HCT116 (cell line): ENCODE measurements around the gene BORCS5. TPM values are rescaled to one million over a fixed set of nuclear protein-coding genes. Genes with fewer than 3 reads are reported as not detected.

ENCODE experiments used
- ATAC-seq: fragments of 200-7000 bp; cut with Tn5 transposase; 2 replicates; pipeline ENCODE4 v1.9.1; 2020; ENCODE audit warnings: mild to moderate bottlenecking, moderate library complexity
- BruUV-seq: library from RNA; stranded (reverse); fragments of 400-500 nt; replicated peaks from 2 replicates; lab custom pipeline; 2021; lab: Mats Ljungman, UMichigan
- CTCF ChIA-PET: fragments of 300-600 bp; sonication (Branson Sonifier 250); formaldehyde crosslinking; loops from one replicate; lab custom pipeline; 2021; ENCODE audit warnings: antibody characterized with exemption; lab: Charles Lee
- POLR2A ChIA-PET: fragments of 300-600, 350-600 bp; sonication (Branson Sonifier 250); formaldehyde crosslinking; loops from one replicate; lab custom pipeline; 2021; ENCODE audit warnings: antibody characterized with exemption; lab: Charles Lee
- RAD21 ChIA-PET, 2 experiments: fragments of 300-600 bp; sonication (Branson Sonifier 250); formaldehyde crosslinking; loops; one replicate each; lab custom pipeline; 2023; ENCODE audit warnings: low total read pairs in 2 of 2; ENCODE audit not compliant: uncharacterized antibody in 2 of 2, unreplicated experiment in 2 of 2, low non-redundant PET in 1 of 2; lab: Charles Lee
- DNase-seq: peaks from one replicate; pipeline ENCODE4 v3.0.0-alpha.2; 2010; ENCODE audit warnings: low read depth, low spot score
- H2AFZ ChIP-seq: fragments of 200-600 bp; shearing (Covaris generic), sonication (generic); 2 replicates; pipeline ENCODE4 v1.6.1; 2017; ENCODE audit warnings: low read depth, mixed run types, mixed read lengths, antibody characterized with exemption, low read length; ENCODE audit not compliant: poor library complexity, severe bottlenecking
- H3K27ac ChIP-seq: 2 replicates; pipeline ENCODE4 v1.5.1; 2012; ENCODE audit warnings: low read depth, low read length
- H3K27me3 ChIP-seq: fragments of 200-600 bp; sonication (generic); 2 replicates; pipeline ENCODE4 v1.6.1; 2016; ENCODE audit warnings: mixed run types, low read length, mixed read lengths; ENCODE audit not compliant: insufficient read depth
- H3K36me3 ChIP-seq, 2 experiments: fragments of 200-500 bp in 1 of 2; fragments of 200-600 bp in 1 of 2; sonication (Bioruptor generic) in 1 of 2; sonication (generic) in 1 of 2; 2 replicates each; pipeline versions ENCODE4 v1.5.1 to v1.6.1; 2014 to 2016; ENCODE audit warnings: low read length in 2 of 2, inconsistent platforms in 1 of 2, mixed read lengths in 1 of 2, mixed run types in 1 of 2; ENCODE audit not compliant: insufficient read depth in 2 of 2, control insufficient read depth in 1 of 2
- H3K4me1 ChIP-seq, 2 experiments: fragments of 200-600 bp in 1 of 2; sonication (generic) in 1 of 2; 2 replicates each; pipeline versions ENCODE4 v1.5.1 to v1.6.1; 2012 to 2017; ENCODE audit warnings: low read length in 2 of 2, inconsistent platforms in 1 of 2, mild to moderate bottlenecking in 1 of 2, mixed read lengths in 1 of 2, mixed run types in 1 of 2, moderate library complexity in 1 of 2; ENCODE audit not compliant: insufficient read depth in 2 of 2, control insufficient read depth in 1 of 2
- H3K4me2 ChIP-seq: fragments of 200-600 bp; sonication (generic); 2 replicates; pipeline ENCODE4 v1.6.1; 2017; ENCODE audit warnings: mixed run types, low read length, mixed read lengths
- H3K4me3 ChIP-seq, 2 experiments: fragments of 200-600 bp in 1 of 2; sonication (generic) in 1 of 2; replicated peaks in 1 of 2; 2 replicates each; pipeline ENCODE4 v1.5.1; 2011 to 2016; ENCODE audit warnings: low read length in 2 of 2, control low read depth in 1 of 2, low read depth in 1 of 2, mild to moderate bottlenecking in 1 of 2, mixed read lengths in 1 of 2, mixed run types in 1 of 2
- H3K79me2 ChIP-seq: fragments of 200-600 bp; sonication (generic); 2 replicates; pipeline ENCODE4 v1.6.1; 2017; ENCODE audit warnings: mild to moderate bottlenecking, mixed run types, low read length, moderate library complexity, mixed read lengths; ENCODE audit not compliant: insufficient read depth
- H3K9ac ChIP-seq: fragments of 200-600 bp; sonication (generic); 2 replicates; pipeline ENCODE4 v1.6.1; 2016; ENCODE audit warnings: low read length, mixed read lengths
- H3K9me2 ChIP-seq: fragments of 200-600 bp; sonication (generic), shearing (Covaris generic); 2 replicates; pipeline ENCODE4 v1.6.1; 2017; ENCODE audit warnings: mixed run types, mild to moderate bottlenecking, moderate library complexity; ENCODE audit not compliant: insufficient read depth
- H3K9me3 ChIP-seq, 2 experiments: fragments of 200-500 bp in 1 of 2; fragments of 200-600 bp in 1 of 2; sonication (Bioruptor generic) in 1 of 2; sonication (generic) in 1 of 2; 2 replicates each; pipeline ENCODE4 v1.6.1; 2014 to 2017; ENCODE audit warnings: low read length in 2 of 2, mixed read lengths in 2 of 2, inconsistent platforms in 1 of 2, low read depth in 1 of 2, mild to moderate bottlenecking in 1 of 2, mixed run types in 1 of 2, moderate library complexity in 1 of 2; ENCODE audit not compliant: control insufficient read depth in 1 of 2, insufficient read depth in 1 of 2
- H4K20me1 ChIP-seq: fragments of 200-600 bp; sonication (generic), shearing (Covaris generic); 2 replicates; pipeline ENCODE4 v1.6.1; 2017; ENCODE audit warnings: mixed run types, mild to moderate bottlenecking, moderate library complexity; ENCODE audit not compliant: insufficient read depth
- CBX3 ChIP-seq: IDR thresholded peaks from 2 replicates; pipeline ENCODE4 v1.6.1; 2012; ENCODE audit warnings: low read depth
- CEBPB ChIP-seq: IDR thresholded peaks from 2 replicates; pipeline ENCODE4 v1.6.1; 2012; ENCODE audit warnings: low read depth
- EGR1 ChIP-seq: IDR thresholded peaks from 2 replicates; pipeline ENCODE4 v1.6.1; 2012; ENCODE audit warnings: low read depth
- POLR2A ChIP-seq: IDR thresholded peaks from 2 replicates; pipeline ENCODE4 v1.7.0; 2011; ENCODE audit warnings: borderline replicate concordance; ENCODE audit not compliant: insufficient read depth, insufficient read length; ENCODE audit errors: extremely low read depth
- POLR2AphosphoS5 ChIP-seq: IDR thresholded peaks from 2 replicates; pipeline ENCODE4 v1.6.1; 2011; ENCODE audit warnings: mild to moderate bottlenecking, low read depth, low read length, moderate library complexity
- RAD21 ChIP-seq: IDR thresholded peaks from 2 replicates; pipeline ENCODE4 v1.6.1; 2012; ENCODE audit warnings: low read depth, mild to moderate bottlenecking
- SIN3A ChIP-seq: IDR thresholded peaks from 2 replicates; pipeline ENCODE4 v1.6.1; 2012; ENCODE audit warnings: low read depth
- SP1 ChIP-seq: IDR thresholded peaks from 2 replicates; pipeline ENCODE4 v1.6.1; 2012; ENCODE audit warnings: low read depth
- SRF ChIP-seq: IDR thresholded peaks from 2 replicates; pipeline ENCODE4 v1.6.1; 2012; ENCODE audit warnings: low read depth
- TCF7L2 ChIP-seq: IDR thresholded peaks from 2 replicates; pipeline ENCODE4 v1.7.0; 2011; ENCODE audit warnings: borderline replicate concordance, inconsistent platforms; ENCODE audit not compliant: insufficient read depth, insufficient read length; ENCODE audit errors: extremely low read depth
- YY1 ChIP-seq: IDR thresholded peaks from 2 replicates; pipeline ENCODE4 v1.6.1; 2011; ENCODE audit warnings: low read length, low read depth, moderate library complexity, mild to moderate bottlenecking; ENCODE audit not compliant: insufficient replicate concordance; ENCODE audit errors: extremely low read depth
- ZBTB33 ChIP-seq: IDR thresholded peaks from 2 replicates; pipeline ENCODE4 v1.6.1; 2011; ENCODE audit warnings: mild to moderate bottlenecking, low read length, moderate library complexity; ENCODE audit not compliant: insufficient replicate concordance; ENCODE audit errors: extremely low read depth
- intact Hi-C: fragments of 100-400 bp; cut with micrococcal nuclease; formaldehyde crosslinking; loops from 2 replicates; pipeline ENCODE4 v1.10.0; 2022
- total RNA-seq: library from RNA; stranded (reverse); gene quantifications from one replicate; pipeline ENCODE4 v1.2.1, GENCODE V29; 2021; ENCODE audit not compliant: unreplicated experiment

BORCS5 gene
- total RNA-seq, 1 experiment from 2014 or later, result 8.7 TPM

- no peak for TF ChIP-seq POLR2AphosphoS5
- TF ChIP-seq CBX3, result no peak
- no peak for TF ChIP-seq SP1
- no peak for TF ChIP-seq CEBPB
Measured at GRCh38 chr12:12323591-12323990, 33.3 kb upstream of the BORCS5 start (continued).

- H3K4me1 ChIP-seq, result peaks cover 0 to 5% of the 10 kb centered on the region in 2 experiments; a peak in 1 of 4 replicates
- ChIA-PET POLR2A (no interaction called here), CTCF (interaction anchor here (2.6 to 3.0 kb wide), 2 partner anchors 10 to 290 kb away, joined by 12 to 22 read pairs; no protein-coding TSS in a partner anchor), RAD21 (interaction anchor here in 1 of 2 experiments (0.6 to 1.1 kb wide), 2 partner anchors 50 to 262 kb away, joined by 3 to 4 read pairs; no protein-coding TSS in a partner anchor)
- H3K36me3 ChIP-seq, result no peaks in the 10 kb centered on the region
- no peak for DNase-seq
- H3K27me3 ChIP-seq, result no peaks in the 10 kb centered on the region
- no peaks in the 10 kb centered on the region for H3K79me2 ChIP-seq
- intact Hi-C loops, result no loop called here
- no peaks in the 10 kb centered on the region for H3K9me2 ChIP-seq
- no peak overlapping the region for H3K4me3 ChIP-seq
- no peaks in the 10 kb centered on the region for H4K20me1 ChIP-seq
- no peak overlapping the region for H3K27ac ChIP-seq
- H3K4me2 ChIP-seq, result no peak overlapping the region
- no peak overlapping the region for H2AFZ ChIP-seq
- no peak for ATAC-seq
- TF ChIP-seq EGR1 (no peak), SRF (no peak), CEBPB (no peak), POLR2AphosphoS5 (no peak), SIN3A (no peak), YY1 (no peak), POLR2A (no peak), ZBTB33 (no peak), TCF7L2 (no peak), RAD21 (no peak)
- no peaks in the 10 kb centered on the region for H3K9me3 ChIP-seq
- BruUV-seq, result no TSS peak
- no peak overlapping the region for H3K9ac ChIP-seq
Measured at GRCh38 chr12:12326262-12326661, 30.6 kb upstream of the BORCS5 start.
